Panc1 (cell line): ENCODE results near the gene PTGER4.

Experiments used
- POLR2AphosphoS5 ChIP-seq: IDR thresholded peaks from 2 replicates; pipeline ENCODE4 v1.6.1; 2012; ENCODE audit warnings: mild to moderate bottlenecking, low read depth, low read length, moderate library complexity
- SIN3A ChIP-seq: IDR thresholded peaks from 2 replicates; pipeline ENCODE4 v1.6.1; 2012; ENCODE audit warnings: low read depth, mild to moderate bottlenecking, low read length, moderate library complexity, borderline replicate concordance; ENCODE audit not compliant: insufficient read depth
- TF ChIP-seq, protein P1 (sequence below): fragments of 450-650 bp; IDR thresholded peaks from 2 replicates; pipeline ENCODE4 v1.5.1; 2017; ENCODE audit warnings: mild to moderate bottlenecking
- TF ChIP-seq, protein P2 (sequence below), 2 experiments: IDR thresholded peaks; 2 replicates each; pipeline ENCODE4 v1.6.1; 2011 to 2012; ENCODE audit warnings: low read depth in 2 of 2, control low read depth in 1 of 2, low read length in 1 of 2, mild to moderate bottlenecking in 1 of 2, moderate library complexity in 1 of 2; ENCODE audit not compliant: insufficient read depth in 1 of 2

GRCh38 chr5:40680741-40681362, 1.1 kb downstream of the PTGER4 start:
- TF ChIP-seq POLR2AphosphoS5: no peak
- TF ChIP-seq SIN3A: no peak
- TF ChIP-seq, protein P1, sequence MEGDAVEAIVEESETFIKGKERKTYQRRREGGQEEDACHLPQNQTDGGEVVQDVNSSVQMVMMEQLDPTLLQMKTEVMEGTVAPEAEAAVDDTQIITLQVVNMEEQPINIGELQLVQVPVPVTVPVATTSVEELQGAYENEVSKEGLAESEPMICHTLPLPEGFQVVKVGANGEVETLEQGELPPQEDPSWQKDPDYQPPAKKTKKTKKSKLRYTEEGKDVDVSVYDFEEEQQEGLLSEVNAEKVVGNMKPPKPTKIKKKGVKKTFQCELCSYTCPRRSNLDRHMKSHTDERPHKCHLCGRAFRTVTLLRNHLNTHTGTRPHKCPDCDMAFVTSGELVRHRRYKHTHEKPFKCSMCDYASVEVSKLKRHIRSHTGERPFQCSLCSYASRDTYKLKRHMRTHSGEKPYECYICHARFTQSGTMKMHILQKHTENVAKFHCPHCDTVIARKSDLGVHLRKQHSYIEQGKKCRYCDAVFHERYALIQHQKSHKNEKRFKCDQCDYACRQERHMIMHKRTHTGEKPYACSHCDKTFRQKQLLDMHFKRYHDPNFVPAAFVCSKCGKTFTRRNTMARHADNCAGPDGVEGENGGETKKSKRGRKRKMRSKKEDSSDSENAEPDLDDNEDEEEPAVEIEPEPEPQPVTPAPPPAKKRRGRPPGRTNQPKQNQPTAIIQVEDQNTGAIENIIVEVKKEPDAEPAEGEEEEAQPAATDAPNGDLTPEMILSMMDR: peak; percentile 62
- TF ChIP-seq, protein P2, sequence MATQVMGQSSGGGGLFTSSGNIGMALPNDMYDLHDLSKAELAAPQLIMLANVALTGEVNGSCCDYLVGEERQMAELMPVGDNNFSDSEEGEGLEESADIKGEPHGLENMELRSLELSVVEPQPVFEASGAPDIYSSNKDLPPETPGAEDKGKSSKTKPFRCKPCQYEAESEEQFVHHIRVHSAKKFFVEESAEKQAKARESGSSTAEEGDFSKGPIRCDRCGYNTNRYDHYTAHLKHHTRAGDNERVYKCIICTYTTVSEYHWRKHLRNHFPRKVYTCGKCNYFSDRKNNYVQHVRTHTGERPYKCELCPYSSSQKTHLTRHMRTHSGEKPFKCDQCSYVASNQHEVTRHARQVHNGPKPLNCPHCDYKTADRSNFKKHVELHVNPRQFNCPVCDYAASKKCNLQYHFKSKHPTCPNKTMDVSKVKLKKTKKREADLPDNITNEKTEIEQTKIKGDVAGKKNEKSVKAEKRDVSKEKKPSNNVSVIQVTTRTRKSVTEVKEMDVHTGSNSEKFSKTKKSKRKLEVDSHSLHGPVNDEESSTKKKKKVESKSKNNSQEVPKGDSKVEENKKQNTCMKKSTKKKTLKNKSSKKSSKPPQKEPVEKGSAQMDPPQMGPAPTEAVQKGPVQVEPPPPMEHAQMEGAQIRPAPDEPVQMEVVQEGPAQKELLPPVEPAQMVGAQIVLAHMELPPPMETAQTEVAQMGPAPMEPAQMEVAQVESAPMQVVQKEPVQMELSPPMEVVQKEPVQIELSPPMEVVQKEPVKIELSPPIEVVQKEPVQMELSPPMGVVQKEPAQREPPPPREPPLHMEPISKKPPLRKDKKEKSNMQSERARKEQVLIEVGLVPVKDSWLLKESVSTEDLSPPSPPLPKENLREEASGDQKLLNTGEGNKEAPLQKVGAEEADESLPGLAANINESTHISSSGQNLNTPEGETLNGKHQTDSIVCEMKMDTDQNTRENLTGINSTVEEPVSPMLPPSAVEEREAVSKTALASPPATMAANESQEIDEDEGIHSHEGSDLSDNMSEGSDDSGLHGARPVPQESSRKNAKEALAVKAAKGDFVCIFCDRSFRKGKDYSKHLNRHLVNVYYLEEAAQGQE (IDR thresholded peaks at IDR 0.05; ENCODE audit: insufficient read depth in 1 of 2, low read depth in 2 of 2, low read length in 1 of 2): no peak
